Measurements from ENCODE around the gene SAMD8.

DNA sequence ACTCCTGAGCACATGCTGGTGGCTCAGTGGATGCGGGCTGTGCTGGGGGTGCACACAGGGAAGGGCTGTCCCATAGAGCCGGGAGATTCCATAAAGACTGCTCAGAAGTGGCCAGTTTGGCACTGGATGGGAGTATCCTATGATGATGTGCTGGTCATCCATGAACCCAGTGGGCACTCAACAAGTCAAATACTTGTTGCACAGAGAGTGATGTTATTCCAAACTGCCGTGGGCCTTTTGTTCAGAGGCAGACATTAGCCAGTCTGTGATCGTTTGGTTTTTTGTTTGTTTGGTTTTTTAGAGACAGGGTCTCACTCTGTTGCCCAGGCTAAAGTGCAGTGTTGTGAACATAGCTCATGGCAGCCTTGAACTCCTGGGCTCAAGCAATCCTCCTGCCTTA lies 30.9 kb upstream of the SAMD8 start:
- TF ChIP-seq, protein P1, sequence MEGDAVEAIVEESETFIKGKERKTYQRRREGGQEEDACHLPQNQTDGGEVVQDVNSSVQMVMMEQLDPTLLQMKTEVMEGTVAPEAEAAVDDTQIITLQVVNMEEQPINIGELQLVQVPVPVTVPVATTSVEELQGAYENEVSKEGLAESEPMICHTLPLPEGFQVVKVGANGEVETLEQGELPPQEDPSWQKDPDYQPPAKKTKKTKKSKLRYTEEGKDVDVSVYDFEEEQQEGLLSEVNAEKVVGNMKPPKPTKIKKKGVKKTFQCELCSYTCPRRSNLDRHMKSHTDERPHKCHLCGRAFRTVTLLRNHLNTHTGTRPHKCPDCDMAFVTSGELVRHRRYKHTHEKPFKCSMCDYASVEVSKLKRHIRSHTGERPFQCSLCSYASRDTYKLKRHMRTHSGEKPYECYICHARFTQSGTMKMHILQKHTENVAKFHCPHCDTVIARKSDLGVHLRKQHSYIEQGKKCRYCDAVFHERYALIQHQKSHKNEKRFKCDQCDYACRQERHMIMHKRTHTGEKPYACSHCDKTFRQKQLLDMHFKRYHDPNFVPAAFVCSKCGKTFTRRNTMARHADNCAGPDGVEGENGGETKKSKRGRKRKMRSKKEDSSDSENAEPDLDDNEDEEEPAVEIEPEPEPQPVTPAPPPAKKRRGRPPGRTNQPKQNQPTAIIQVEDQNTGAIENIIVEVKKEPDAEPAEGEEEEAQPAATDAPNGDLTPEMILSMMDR (conservative IDR thresholded peaks at IDR 0.05) = no peak
- no peak for TF ChIP-seq ZFX (IDR thresholded peaks at IDR 0.05)

Measured in C4-2B (cell line).